Measurements from ENCODE around the gene AQP6. TPM values are rescaled to one million over a fixed set of nuclear protein-coding genes. Genes with fewer than 3 reads are reported as not detected.
"Not testable (repeated sequence)": the region's sequence is repeated elsewhere in the genome, so short reads cannot be mapped to it uniquely, and the experiment has no call there.

AQP6 gene
- total and polyA plus RNA-seq, 3 experiments from 2014 or later, result not detected

DNA sequence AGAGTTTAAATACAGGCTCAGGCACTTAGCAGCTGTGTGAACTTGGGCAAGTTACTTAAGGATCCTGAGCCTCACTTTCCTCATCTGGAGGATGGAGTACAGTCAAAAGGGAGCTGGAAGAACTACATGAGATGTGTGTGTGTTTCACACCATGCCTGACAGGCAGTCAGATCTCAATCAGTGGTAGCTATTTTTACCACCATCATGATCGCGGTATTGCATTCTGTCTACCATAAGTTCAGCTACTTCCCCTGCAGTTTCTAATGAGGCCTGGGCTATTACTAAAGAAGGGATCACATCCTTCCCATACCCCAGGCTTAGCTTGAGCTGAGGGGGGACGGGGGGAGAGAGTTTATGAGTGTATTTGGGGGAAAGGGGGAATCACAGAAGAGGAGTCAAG lies 7.0 kb downstream of the AQP6 start:
- Mint-ChIP-seq H3K27me3 (peaks cover 0 to 2% of the 10 kb centered on the region in 2 donors), H3K4me1 (no peaks in the 10 kb centered on the region), H3K9me3 (no peaks in the 10 kb centered on the region), H3K36me3 (no peaks in the 10 kb centered on the region), H3K27ac (peak overlapping the region in 1 of 8 donors; percentile 47), H3K4me3 (no peak overlapping the region)
- no peaks in the 10 kb centered on the region for H3K27me3 ChIP-seq (ENCODE audit: insufficient read depth, low read length, poor library complexity, severe bottlenecking)
- ChIA-PET POLR2A (no interaction called here), CTCF (interaction anchor here (1.8 to 9.0 kb wide), 3 partner anchors 13 to 34 kb away, joined by 4 to 62 read pairs (median 10); no protein-coding TSS in a partner anchor)
- no peaks in the 10 kb centered on the region for H3K36me3 ChIP-seq (ENCODE audit: insufficient read depth, low read length)
- H3K27ac ChIP-seq (ENCODE audit: low read depth, low read length), result no peak overlapping the region
- DNase-seq, result no peak
- no peak overlapping the region for H3K4me3 ChIP-seq (ENCODE audit: low read length)
- H3K9me3 ChIP-seq (ENCODE audit: low read length), result no peaks in the 10 kb centered on the region
- H3K4me1 ChIP-seq (ENCODE audit: insufficient read depth, low read length), result no peaks in the 10 kb centered on the region

DNA sequence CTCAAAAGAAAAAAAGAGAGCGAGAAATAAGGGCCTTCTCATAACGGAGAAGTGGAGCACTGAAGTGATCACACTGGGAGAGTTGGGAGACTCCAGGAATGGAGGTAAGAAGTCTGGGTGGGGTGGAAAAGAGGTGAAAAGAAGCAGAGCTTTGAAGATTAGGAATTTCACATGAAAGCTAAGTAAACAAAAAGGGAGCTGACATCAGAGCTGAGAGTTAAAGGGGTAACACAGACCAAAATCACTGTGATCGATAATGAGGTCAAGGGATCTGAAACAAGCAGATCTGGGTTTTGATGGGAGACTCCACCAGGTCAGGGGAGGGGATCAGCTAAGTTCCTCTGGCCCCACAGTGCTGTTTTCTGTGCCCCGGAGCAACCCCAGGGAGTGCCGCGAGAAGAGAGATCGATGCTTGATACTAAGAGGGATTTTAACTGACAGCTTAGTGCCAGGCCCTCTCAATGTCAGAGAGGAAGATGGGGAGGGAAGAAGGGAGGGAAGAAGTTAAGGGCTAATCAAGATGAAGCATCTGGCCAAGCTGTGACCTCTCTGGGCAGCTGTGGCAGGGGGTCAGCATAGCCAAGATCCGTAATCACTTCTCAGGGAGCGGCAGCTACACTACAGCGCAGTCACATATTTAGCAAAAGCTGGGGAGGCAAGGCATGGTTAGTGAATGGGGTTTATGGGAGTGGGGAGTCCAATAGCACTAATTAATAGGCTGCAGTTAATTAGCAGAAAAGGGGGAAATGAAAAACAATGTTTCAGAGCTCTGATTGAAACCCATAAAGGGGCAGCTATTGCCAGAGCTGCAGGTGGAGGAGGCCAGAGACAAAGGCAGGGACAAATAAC lies 8.0 kb downstream of the AQP6 start:
- ChIA-PET CTCF (interaction anchor here (1.3 to 9.0 kb wide), 4 partner anchors 10 to 35 kb away, joined by 3 to 62 read pairs (median 7); no protein-coding TSS in a partner anchor), POLR2A (no interaction called here)
- Histone ChIP-seq H3K27me3 (ENCODE audit: insufficient read depth, low read length, poor library complexity, severe bottlenecking) (no peaks in the 10 kb centered on the region), H3K27ac (ENCODE audit: low read depth, low read length) (no peak overlapping the region), H3K36me3 (ENCODE audit: insufficient read depth, low read length) (no peaks in the 10 kb centered on the region), H3K4me1 (ENCODE audit: insufficient read depth, low read length) (no peaks in the 10 kb centered on the region), H3K9me3 (ENCODE audit: low read length) (no peaks in the 10 kb centered on the region), H3K4me3 (ENCODE audit: low read length) (no peak overlapping the region)
- no peak for DNase-seq
- Mint-ChIP-seq H3K36me3 (no peaks in the 10 kb centered on the region), H3K27ac (no peak overlapping the region), H3K27me3 (peaks cover 0 to 2% of the 10 kb centered on the region in 2 donors), H3K4me3 (no peak overlapping the region), H3K4me1 (no peaks in the 10 kb centered on the region), H3K9me3 (no peaks in the 10 kb centered on the region)

DNA sequence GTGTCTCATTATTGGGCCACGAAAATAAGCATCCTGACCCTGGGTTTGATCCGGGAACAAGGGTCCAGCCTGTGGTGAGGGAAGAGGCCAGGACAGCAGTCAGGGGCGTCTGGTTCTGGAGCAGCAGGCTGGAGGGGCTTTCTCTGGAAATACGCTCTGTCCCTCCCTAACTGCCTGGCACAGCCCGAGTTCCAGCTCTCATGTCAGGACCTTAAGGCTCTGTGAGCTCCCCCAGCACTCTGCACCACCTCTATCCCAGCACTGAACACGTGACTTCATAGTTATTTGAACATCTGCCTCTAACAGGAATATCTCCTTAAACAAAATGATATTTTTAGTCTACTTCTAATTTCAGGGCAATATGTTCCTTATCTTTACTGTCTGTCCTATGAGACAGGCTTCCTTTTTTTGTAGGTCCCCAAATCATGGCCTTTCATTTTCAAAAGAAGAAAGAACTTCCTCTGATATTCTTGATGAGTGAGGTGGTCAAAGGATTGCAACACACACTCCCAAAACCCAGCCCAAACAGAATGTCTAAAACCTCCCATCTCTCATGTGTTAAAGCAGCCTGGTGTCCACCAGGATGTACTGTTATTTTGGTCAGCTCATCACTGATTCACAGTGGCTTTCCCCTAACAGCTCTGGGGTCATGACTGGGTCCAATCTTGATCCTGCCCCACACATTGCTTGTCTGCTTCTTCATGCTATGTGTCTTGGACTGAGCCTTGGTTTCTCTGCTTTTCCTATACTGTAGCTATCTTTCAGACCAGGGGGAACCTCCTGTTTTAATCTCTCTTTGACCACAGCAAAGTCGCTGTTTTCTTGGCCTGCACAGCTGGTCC lies 9.7 kb downstream of the AQP6 start:
- Histone ChIP-seq H3K4me3 (ENCODE audit: low read length) (no peak overlapping the region), H3K27me3 (ENCODE audit: insufficient read depth, low read length, poor library complexity, severe bottlenecking) (no peaks in the 10 kb centered on the region), H3K36me3 (ENCODE audit: insufficient read depth, low read length) (no peaks in the 10 kb centered on the region), H3K9me3 (ENCODE audit: low read length) (no peaks in the 10 kb centered on the region), H3K27ac (ENCODE audit: low read depth, low read length) (no peak overlapping the region), H3K4me1 (ENCODE audit: insufficient read depth, low read length) (no peaks in the 10 kb centered on the region)
- H3K36me3 Mint-ChIP-seq, result peaks cover 0 to 4% (median 0%) of the 10 kb centered on the region in 3 donors
- no peak for DNase-seq
- CTCF ChIA-PET, result interaction anchor here (0.7 to 9.0 kb wide), 4 partner anchors 16 to 88 kb away, joined by 3 to 62 read pairs (median 6); no protein-coding TSS in a partner anchor
- peaks cover 0 to 2% of the 10 kb centered on the region in 2 donors for H3K27me3 Mint-ChIP-seq
- POLR2A ChIA-PET, result no interaction called here
- H3K4me3 Mint-ChIP-seq, result no peak overlapping the region
- H3K4me1 Mint-ChIP-seq, result no peaks in the 10 kb centered on the region
- H3K27ac Mint-ChIP-seq, result peak overlapping the region in 1 of 8 donors; percentile 29
- no peaks in the 10 kb centered on the region for H3K9me3 Mint-ChIP-seq

DNA sequence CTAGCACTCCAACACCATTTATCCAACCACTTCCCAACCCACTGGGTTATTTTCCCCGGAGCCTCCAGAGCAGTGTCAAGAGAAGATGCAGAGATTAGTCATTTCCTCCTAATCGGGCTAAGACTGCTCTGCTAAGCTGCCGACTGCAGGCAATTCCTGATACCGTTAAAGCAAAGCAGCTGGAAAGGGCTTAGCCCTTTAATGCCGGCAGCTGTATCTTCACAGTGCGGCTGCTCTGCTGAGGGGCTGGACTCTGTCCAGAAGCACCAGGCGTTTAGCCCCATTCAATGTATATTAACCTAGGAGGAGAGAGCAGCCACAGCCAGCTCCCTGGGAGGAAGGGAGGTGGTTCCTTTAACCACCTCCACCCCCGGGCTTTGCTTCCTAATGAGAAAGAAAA lies 11.1 kb downstream of the AQP6 start:
- Histone ChIP-seq H3K4me1 (ENCODE audit: insufficient read depth, low read length) (no peaks in the 10 kb centered on the region), H3K9me3 (ENCODE audit: low read length) (no peaks in the 10 kb centered on the region), H3K27ac (ENCODE audit: low read depth, low read length) (no peak overlapping the region), H3K27me3 (ENCODE audit: insufficient read depth, low read length, poor library complexity, severe bottlenecking) (no peaks in the 10 kb centered on the region), H3K36me3 (ENCODE audit: insufficient read depth, low read length) (no peaks in the 10 kb centered on the region), H3K4me3 (ENCODE audit: low read length) (no peak overlapping the region)
- no peak overlapping the region for H3K4me3 Mint-ChIP-seq
- ChIA-PET CTCF (interaction anchor here (9.0 kb wide), 1 partner anchor 17 kb away, joined by 62 read pairs; no protein-coding TSS in a partner anchor), POLR2A (no interaction called here)
- DNase-seq, result no peak
- H3K27me3 Mint-ChIP-seq, result no peaks in the 10 kb centered on the region
- no peaks in the 10 kb centered on the region for H3K4me1 Mint-ChIP-seq
- H3K27ac Mint-ChIP-seq, result peak overlapping the region in 1 of 8 donors; percentile 13
- H3K9me3 Mint-ChIP-seq, result no peaks in the 10 kb centered on the region
- peaks cover 0 to 6% (median 4%) of the 10 kb centered on the region in 3 donors for H3K36me3 Mint-ChIP-seq

DNA sequence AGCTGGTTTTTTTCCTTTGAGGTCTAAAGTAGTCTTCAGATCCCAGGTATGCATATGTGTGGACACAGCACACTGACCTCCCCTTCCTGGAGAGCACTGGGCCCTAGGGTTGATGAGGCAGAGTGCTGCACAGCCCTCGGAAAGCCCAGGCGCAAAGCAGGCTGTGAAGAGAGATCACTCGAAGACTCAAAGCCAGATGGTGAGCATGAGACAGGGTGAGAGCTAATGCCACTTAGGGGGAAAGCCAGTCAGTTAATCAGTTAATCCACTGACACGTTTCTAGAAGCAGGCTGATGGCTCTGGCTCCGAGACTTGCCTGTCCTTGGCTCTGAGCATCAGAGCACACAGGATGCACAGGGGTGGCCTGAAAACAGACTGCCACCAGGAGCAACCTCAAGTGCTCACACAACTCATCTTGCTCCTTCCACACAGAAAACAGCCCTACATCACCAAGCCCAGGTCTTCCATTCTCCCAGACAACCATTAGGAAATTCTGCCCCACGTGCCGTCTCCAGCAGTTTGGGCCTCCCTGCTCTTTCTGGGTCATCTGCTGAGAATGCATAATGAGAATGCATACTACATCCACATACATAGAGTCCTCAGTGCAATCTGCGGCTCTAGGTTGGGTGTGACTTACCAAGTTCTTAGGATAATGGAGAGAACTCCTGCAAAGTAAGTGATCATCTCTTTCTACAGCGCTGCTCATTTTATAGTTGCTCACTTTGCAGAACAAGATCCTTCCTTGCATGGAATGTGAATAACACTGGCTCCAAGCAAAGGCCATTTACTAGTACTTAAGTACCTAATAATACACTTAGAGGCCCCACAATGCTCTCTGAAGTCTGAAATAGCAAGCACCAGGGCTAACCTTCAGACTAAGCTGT lies 12.0 kb downstream of the AQP6 start:
- no peaks in the 10 kb centered on the region for H3K4me1 Mint-ChIP-seq
- ChIA-PET POLR2A (no interaction called here), CTCF (interaction anchor here (1.5 to 9.0 kb wide), 3 partner anchors 18 to 54 kb away, joined by 3 to 62 read pairs (median 4); no protein-coding TSS in a partner anchor)
- H3K4me3 Mint-ChIP-seq, result no peak overlapping the region
- Histone ChIP-seq H3K27ac (ENCODE audit: low read depth, low read length) (no peak overlapping the region), H3K9me3 (ENCODE audit: low read length) (no peaks in the 10 kb centered on the region), H3K27me3 (ENCODE audit: insufficient read depth, low read length, poor library complexity, severe bottlenecking) (no peaks in the 10 kb centered on the region), H3K36me3 (ENCODE audit: insufficient read depth, low read length) (peaks cover under 1% of the 10 kb centered on the region), H3K4me1 (ENCODE audit: insufficient read depth, low read length) (no peaks in the 10 kb centered on the region), H3K4me3 (ENCODE audit: low read length) (no peak overlapping the region)
- DNase-seq, result no peak
- peak overlapping the region in 1 of 8 donors; percentile 15 for H3K27ac Mint-ChIP-seq
- H3K36me3 Mint-ChIP-seq, result peaks cover 0 to 11% (median 6%) of the 10 kb centered on the region in 3 donors
- no peaks in the 10 kb centered on the region for H3K27me3 Mint-ChIP-seq
- H3K9me3 Mint-ChIP-seq, result no peaks in the 10 kb centered on the region

DNA sequence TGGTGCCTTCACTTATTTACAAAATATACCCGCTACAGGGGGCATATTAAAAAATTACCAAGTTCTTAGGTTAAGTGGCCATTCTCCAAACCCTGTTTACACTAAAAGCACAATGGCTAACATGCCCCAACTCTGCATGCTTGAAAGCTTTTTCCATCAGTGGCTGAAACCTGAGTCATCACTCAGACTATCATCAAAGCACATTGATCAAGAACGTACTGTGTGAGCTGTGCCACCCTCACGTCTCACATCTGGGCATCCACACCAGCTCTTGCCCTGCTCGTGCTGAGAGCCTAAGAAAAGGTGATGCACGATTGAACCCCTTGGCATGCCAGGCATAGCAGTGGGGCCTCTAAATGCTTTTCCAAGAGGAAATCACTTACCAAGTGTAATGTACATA lies 13.2 kb downstream of the AQP6 start:
- Mint-ChIP-seq H3K36me3 (peaks cover 0 to 21% (median 16%) of the 10 kb centered on the region in 3 donors), H3K4me1 (no peaks in the 10 kb centered on the region), H3K9me3 (no peaks in the 10 kb centered on the region), H3K4me3 (no peak overlapping the region), H3K27ac (no peak overlapping the region), H3K27me3 (no peaks in the 10 kb centered on the region)
- POLR2A ChIA-PET, result no interaction called here
- DNase-seq, result no peak
- Histone ChIP-seq H3K27me3 (ENCODE audit: insufficient read depth, low read length, poor library complexity, severe bottlenecking) (no peaks in the 10 kb centered on the region), H3K36me3 (ENCODE audit: insufficient read depth, low read length) (peaks cover 8% of the 10 kb centered on the region), H3K4me3 (ENCODE audit: low read length) (no peak overlapping the region), H3K27ac (ENCODE audit: low read depth, low read length) (no peak overlapping the region), H3K9me3 (ENCODE audit: low read length) (no peaks in the 10 kb centered on the region), H3K4me1 (ENCODE audit: insufficient read depth, low read length) (no peaks in the 10 kb centered on the region)
- CTCF ChIA-PET, result interaction anchor here (1.5 to 9.0 kb wide), 3 partner anchors 19 to 53 kb away, joined by 3 to 62 read pairs (median 4); no protein-coding TSS in a partner anchor

DNA sequence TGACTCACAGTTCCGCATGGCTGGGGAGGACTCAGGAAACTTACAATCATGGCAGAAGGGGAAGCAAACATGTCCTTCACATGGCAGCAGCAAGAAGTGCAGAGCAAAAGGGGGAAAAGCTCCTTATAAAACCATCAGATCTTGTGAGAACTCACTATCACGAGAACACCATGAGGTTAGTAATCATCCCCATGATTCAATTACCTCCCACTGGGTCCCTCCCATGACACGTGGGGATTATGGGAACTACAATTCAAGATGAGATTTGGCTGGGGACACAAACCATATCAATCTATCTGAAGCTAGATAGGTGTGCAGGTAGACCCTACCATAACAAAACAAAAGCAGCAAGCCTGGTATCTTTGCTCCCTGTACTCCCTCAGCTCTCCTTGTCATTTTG lies 13.7 kb downstream of the AQP6 start:
- H3K9me3 Mint-ChIP-seq; H3K4me1 ChIP-seq (ENCODE audit: insufficient read depth, low read length); H3K4me1 Mint-ChIP-seq; DNase-seq; H3K36me3 ChIP-seq (ENCODE audit: insufficient read depth, low read length); H3K4me3 ChIP-seq (ENCODE audit: low read length); H3K27ac ChIP-seq (ENCODE audit: low read depth, low read length); POLR2A ChIA-PET; H3K27me3 Mint-ChIP-seq; H3K9me3 ChIP-seq (ENCODE audit: low read length); H3K27me3 ChIP-seq (ENCODE audit: insufficient read depth, low read length, poor library complexity, severe bottlenecking): not testable (repeated sequence)
- CTCF ChIA-PET, result interaction anchor here (1.5 to 9.0 kb wide), 3 partner anchors 20 to 53 kb away, joined by 3 to 62 read pairs (median 4); no protein-coding TSS in a partner anchor
- Mint-ChIP-seq H3K27ac (peak overlapping the region in 1 of 8 donors; percentile 21), H3K4me3 (peak overlapping the region in 1 of 7 donors; percentile 15), H3K36me3 (peaks cover 0 to 21% (median 16%) of the 10 kb centered on the region in 3 donors)

Measured in CD8-positive, alpha-beta memory T cell (primary cell).